Activated CD8-positive, alpha-beta memory T cell treated with anti-CD3 and anti-CD28 coated beads, Interleukin-2, amount 50 U/mL, for 24 hours (primary cell): ENCODE results near the gene TK2.
"Not testable (repeated sequence)": the region's sequence is repeated elsewhere in the genome, so short reads cannot be mapped to it uniquely, and the experiment has no call there.

Experiments used
- DNase-seq: peaks from one replicate; pipeline ENCODE4 v3.0.0-alpha.2; 2020; ENCODE audit errors: extremely low read depth

Gene TK2

DNA sequence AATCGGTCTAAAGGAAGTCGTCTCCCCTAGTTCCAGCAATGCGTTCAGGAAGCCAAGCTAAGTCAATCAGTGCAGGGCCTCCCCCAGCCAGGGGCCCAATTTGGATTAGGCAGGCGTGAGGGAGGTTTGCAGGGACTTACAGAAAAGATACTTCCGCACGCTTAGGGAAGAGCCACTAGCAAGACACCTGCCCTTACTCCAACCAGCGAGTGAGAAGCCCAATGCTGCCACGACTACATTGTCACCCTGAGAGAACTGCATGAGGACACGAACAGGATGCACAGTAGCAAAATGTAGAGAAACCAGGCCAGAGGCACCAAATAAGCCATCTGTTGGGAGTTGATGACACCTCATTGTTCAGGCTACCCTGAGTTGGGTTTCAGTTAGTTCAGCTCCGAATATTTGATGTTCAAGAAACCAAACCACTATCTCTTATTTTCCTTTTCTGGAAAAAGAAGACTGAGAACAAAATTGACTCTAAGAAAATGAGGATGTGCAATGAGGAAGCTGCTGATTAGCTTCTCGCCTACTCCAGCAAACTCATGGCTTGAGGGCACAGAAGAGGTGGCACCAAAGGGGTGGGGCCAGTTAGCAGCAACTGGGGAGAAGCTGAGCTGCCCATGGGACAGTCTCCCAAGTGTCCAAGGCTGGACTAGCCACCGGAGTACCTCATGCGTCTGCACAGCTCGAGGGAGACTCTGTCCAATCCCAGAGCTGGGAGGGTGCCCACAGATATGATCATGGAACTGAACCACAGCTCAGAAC, 29.3 kb downstream of the TK2 start:
- no peak for DNase-seq

GRCh38 chr16:66519482-66520373, 30.2 kb downstream of the TK2 start:
- DNase-seq = no peak

DNA sequence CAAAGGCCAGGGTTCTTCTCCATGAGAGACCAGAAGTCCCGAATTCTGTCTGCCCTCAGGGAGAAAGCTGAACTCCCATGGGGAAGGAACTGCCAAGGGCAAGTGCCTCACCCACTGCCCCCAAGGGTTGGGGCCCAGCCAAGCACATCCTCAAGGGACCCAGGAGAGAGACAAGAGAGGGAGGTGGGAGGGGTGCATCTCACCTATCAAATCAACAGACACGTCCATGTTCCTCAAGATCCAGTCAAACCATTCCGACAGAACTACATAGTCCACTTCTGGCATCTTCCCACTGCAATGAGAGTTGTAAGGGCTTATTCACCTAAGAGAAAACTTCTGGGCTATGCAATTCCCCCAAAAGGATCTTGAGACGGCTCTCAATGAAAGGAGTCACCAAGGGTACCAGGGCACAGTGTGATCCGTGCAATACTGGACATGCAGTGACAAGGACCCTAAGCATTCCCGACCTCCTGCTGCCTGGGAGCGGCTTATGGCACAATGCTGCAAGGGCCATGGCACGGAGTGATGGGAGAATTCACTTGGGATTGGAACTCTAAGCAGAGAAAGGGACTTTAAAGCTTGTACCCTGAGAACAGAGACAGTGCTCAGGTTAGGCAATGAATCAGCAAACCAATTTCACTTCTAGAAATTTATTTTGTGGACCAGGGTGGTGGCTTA, 32.2 kb downstream of the TK2 start:
- DNase-seq = no peak

- DNase-seq = peak; percentile 56
Observed at GRCh38 chr16:66516808-66517585, 32.9 kb downstream of the TK2 start.

- no peak for DNase-seq
Observed at GRCh38 chr16:66516509-66516807, 33.5 kb downstream of the TK2 start.

GRCh38 chr16:66515596-66516508, 34.1 kb downstream of the TK2 start:
- DNase-seq = no peak

GRCh38 chr16:66514980-66515595, 34.8 kb downstream of the TK2 start:
- DNase-seq = not testable (repeated sequence)

GRCh38 chr16:66514391-66514790, 35.5 kb downstream of the TK2 start:
- not testable (repeated sequence) for DNase-seq

DNA sequence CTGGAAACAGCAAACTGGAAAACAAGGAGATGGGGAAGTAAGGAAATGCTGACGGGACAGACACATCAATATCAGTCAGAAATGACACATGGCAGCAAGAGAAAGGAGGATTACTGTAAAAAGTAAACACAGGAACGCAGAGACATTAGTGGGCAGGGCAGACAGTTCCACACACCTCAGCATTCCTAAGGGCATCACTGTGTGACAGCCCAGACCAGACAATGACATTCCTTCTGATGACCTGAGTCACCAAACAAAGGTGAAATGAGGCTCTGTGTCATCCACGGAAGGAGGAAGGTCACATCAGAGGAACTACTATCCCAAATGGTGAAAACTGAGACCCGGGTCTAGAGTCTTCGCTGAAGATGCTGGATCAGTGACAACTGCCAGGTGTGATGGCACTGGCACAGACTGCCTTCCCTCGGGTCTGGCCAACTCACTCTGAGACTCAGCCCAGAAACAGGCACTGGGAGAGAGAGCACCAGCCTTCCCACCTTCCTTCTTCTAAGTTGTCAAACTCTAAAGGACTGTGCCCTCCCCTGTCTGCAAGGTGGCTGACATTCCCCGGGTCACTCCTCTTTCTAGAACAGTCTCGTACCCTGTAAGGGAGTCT, 36.7 kb downstream of the TK2 start:
- no peak for DNase-seq

DNA sequence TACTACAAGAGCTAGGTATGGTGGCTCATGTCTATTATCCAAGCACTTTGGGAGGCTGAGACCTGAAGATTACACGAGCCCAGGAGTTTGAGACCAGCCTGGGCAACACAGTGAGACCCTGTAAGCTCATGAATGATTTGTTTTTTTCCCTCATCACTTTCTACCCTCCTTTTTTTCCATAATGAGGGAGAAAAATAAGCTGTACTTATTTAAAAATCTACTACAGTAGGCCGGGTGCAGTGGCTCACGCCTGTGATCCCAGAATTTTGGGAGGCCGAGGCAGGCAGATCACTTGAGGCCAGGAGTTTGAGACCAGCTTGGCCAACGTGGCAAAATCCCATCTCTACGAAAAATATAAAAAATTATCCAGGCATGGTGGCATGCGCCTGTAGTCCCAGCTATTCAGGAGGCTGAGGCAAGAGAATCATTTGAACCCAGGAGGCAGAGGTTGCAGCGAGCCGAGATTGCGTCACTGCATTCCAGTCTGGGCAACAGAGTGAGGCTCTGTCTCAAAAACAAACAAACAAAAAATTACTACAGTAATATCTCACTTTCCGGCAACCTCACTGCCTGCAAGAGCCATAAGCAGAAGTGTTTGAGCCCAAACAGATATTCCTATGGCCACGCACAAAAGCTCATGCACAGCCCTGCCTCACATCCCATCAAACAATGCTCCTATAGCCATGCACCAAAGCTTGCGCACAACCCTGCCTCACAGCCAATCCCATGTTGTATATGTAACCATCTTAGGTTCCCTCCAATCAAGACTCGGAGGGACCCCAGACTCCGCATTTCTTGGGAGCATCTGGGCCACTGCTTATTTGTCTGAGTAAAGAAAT, 37.4 kb downstream of the TK2 start:
- DNase-seq = no peak

GRCh38 chr16:66511602-66512271, 38.2 kb downstream of the TK2 start:
- no peak for DNase-seq

GRCh38 chr16:66510711-66511601, 39.0 kb downstream of the TK2 start:
- DNase-seq = no peak

GRCh38 chr16:66510298-66510697, 39.6 kb downstream of the TK2 start:
- DNase-seq = no peak

GRCh38 chr16:66509576-66509975, 40.3 kb downstream of the TK2 start:
- no peak for DNase-seq

DNA sequence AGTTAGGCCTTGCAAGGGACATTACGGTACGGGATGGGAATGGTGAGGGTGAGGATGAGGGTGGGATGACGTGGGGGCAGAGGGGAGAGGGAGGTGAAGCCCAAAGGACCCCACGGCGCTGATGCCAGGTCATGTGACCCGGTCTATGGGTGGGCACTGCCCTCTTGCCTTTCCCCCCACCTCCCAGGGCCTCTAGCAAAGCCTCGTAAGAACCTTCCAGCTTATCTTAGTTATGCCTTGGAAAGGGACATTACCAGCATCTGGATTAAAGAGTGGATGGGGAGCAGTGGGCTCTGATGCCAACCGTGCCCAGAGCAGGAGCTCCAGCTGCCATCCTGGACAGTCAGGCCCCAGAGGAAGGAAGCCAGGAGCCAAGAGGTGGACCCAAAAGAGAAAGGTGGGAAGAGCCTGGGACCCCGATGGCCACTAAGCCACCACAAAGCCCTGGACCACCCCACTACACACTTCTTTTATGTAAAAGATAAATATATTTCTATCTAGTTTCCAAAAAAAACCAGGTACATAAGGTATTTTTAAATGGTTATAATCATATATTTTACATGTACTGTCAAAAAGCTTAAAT, 40.9 kb downstream of the TK2 start:
- no peak for DNase-seq

DNA sequence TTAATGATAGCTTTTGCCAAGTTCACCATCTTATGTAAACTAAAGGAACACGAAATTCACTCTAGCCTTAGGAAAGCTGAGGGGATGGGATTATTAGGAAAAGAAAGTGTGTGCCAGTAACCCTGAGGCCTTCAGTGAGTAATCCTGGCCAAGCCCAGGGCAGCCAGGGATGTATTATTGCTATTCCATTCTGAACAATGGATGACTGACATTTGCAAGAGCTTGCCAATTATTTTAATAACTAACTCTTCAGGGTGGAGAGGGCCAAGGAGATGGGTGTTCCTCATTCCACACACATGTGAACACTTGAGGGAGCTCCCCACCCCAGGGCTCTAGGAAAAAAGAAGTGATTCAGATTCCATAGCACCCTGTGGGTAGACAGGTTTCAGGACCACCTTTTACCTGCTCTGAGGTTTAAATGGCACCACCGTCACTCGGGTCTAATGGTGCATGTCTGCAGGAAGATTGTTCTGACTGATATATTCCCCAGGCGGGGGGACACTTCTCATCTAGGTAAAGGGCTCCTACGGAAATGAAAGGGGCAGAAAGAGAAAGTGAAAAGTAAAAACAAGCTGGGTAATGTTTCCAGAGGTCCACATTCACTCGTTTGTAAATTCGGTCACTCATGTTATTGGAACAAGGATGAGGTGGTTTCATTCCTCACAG, 41.5 kb downstream of the TK2 start:
- no peak for DNase-seq
